GM19351 (cell line): Measurements from ENCODE around the gene GUK1.
"Not testable (repeated sequence)": the region's sequence is repeated elsewhere in the genome, so short reads cannot be mapped to it uniquely, and the experiment has no call there.

ENCODE experiments used
- ATAC-seq: cut with Tn5 transposase; IDR thresholded peaks from one replicate; pipeline ENCODE4 v1.9.1; 2021; ENCODE audit warnings: mild to moderate bottlenecking, moderate library complexity; ENCODE audit not compliant: unreplicated experiment

The GUK1 gene

DNA sequence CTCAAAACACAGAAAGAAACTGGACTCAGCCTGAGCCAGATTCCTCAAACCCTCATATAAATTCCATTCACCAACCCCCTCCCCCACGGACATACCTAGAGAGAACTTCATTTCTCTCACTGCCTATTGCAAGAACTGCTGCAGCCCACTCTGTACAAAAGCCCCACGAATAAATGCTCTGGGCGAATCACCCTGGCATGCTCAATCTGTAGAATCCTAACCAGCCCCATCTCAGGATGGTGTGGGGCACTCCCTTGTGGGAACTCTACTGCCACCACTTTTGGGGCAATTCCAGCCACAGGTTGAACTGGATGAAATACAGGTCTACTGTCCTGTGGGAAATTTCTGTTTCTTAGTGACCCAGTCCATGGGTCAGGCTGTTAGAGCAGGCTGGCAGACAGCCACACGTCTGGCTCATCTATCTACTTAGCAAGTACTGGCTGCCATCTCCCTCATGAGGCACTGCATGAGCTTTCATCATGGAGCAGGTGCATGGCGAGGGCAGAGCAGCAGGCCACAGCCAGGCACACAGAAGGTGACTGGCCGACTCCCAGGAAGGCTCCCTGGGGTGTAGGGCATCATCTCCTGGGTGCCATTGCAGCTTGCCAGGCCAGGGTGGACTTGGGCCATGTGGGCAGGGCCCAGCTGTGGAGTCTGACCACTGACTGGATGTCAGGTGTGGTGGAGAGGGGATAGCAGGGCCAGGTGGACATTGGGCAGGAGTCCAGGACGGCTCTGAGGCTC lies 35.4 kb upstream of the GUK1 start:
- no peak for ATAC-seq

DNA sequence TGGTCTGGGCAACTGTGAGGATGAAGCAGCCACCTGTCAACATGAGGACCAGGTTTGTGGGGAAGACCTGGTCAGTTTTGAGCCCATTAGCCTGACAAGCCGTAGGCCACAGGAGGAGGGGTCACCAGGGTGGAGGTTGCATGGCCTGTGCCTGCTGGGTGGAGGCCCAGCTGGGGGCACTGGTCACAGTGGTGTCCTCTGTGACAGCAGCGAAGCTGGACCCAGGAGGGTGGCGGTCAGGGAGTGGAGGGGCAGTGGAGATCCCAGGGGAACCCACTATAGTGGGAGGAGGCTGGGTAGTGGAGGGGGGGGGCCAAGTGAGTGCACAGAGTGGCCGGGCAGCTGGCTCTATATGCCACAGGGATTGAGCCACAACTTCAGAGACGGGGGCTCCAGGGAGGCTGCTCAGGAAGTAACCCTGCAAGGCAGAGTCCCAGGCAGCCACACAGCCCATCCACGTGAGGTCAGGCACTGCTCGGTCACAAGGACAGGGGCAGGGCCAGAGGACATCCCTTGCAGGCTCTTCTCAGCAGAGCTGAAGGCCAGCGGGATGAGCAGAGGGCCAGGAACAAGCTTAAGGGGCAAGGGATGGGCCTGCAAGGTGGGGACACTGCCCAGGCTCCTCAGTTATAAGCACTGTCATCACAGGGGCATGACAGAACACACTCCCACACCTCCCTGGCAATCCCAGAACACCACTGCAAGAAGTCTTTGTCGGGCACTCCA lies 34.6 kb upstream of the GUK1 start:
- no peak for ATAC-seq

DNA sequence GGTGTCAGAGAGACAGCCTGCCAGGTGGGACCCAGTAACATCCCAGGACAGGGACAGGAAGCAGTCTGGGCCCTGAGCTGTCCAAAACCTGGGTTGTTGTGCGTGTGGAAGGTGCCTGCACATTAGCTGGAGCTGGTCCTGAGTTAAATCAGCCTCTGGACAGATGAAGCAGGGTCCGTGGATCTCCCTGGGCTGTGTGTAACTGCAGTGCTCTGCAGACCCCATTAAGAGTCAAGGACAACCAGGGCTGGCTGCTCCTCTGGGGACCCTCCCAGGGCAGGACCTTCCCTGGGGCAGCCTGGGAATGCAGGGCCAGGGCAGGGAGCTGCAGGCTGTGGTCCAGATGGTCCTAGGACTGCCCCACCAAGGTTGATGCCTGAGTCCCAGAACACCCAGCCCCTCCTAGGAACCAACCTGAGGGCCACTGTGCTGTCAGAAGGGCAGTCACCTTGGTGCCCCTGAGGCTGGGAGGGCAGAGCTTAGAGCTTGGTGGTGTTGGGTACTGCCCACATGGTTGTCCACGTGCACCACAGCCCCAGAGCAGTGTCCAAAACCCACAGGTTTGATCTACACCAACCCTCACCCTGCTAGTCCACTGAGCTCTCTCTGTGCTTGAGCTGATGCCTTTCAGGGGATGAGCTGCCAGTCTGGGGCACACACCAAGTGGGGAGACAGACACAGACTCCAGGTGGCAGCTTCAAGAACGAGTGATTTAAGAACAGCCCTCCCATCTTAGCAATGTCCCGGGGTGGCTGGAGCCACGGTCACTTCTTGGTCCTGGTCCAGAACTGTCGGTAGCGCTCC lies 33.9 kb upstream of the GUK1 start:
- no peak for ATAC-seq

DNA sequence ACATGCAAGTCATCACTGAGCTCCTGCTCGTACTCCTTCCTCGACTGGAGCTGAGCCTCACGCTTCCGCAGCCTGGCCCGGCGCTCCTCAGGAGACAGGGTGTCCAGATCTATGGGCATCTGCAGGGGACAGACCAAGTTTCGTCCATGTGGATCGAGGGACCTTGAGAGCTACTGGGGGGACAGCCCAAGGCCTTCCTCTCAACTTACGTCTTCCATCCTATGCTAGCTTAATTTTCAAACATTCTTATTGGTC lies 33.4 kb upstream of the GUK1 start:
- ATAC-seq = no peak

DNA sequence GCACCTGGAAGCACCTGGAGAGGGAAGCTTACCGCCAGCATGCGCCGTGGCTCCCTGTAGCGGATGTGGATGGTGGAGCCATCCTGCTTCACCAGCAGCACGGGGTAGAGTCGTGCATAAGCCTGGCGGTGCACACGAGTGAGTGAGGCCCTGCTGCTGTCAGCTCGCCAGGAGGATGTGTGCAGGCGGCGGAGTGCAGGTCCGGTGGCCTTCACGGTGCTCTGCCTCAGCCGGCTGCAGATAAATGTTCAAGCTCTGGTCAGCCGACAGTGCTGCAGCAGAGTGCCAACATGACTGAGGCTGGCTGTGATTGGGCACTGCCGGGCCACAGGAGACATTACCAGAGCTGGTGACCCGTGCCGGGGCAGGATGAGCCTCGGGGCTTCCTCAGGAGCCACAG lies 32.4 kb upstream of the GUK1 start:
- ATAC-seq = no peak

DNA sequence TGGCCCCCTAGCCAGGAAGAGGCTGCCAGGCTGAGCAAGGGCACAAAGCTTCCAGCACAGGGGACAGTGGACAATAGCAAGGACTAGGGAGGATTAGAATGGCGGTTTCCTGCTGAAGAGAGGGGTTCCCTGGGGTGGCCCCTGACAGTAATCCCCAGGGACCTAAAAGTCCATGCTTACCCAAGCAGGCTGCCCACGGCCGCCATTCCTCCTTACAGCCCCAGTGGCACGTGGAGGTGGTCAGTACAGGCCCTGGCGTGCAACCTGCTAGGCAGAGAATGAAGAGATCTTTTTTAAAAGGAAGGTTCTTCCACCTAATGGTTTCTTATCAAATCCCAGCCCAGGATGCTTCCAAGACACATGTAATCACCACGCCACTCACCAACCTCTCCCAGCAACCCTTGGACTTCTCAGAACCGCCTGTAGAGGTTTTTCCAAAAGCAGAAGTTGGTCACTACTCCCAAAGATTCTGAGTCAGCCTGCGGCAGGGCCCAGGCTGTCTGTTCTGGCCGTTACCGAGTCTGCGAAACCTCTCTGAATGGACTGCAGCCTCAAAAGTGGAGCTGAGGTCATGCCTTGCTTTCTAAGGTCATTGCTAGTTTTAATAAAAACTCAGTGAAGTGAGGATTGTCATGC lies 31.9 kb upstream of the GUK1 start:
- ATAC-seq = no peak

DNA sequence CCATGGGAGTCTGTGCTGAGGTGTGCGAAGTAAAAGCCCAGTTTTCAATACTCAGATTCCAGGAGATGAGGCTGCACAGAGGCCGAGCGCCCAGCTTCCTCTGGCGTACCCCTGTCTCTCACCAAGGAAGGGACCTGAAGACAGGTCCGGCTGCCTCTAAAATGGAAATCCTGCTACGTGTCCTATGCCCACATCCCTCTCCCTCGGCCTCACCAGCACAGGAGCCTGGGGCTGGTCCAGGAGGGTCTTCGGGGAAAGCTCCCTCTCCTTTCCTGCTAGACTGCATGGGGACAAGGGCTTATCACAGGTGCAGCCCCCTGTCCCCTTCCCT lies 31.4 kb upstream of the GUK1 start:
- no peak for ATAC-seq

DNA sequence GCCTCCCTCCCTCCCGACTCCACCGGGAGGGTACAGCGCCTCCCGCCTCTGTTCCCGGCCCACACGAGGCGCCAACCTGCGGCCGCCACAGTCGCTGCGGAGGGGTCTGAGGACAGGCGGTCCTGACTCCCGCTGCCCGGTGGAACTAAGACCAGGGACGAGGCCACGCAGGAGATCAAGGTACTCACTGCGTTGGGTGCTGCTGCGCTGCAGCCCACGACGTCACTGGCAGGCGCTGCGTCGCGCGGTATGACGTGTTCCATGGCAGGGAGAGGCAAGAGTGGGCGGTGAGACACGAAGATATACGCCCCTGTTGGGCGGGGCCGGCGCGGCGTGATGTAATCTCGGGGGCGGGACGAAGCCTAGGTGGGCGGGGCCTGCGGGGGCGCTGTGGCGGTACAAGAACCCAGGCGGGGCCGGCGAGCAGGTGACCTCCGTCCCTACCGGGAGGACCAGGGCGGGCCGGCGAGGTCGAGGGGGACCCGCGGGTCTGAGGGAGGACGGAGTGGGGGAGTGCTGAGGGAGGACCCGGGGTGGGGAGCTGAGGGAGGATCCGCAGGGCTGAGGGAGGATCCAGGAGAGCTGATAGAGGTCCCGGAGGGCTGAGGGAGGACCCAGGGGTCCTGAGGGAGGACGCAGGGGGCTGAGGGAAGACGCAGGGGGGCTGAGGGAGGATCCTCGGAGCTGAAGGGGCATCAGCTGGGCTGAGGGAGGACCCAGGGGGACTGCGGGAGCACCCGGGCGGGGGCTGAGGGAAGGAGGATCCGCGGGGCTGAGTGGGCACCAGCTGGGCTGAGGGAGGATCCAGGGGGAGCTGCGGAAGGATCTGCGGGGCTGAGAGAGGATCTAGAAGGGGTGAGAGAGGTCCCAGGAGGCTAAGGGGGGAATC lies 30.8 kb upstream of the GUK1 start, which contains the start of gene MRPL55:
Gene MRPL55, minus strand, starts transcription at position 227 of the 889 bp plus-strand sequence. CDS start 1,039 bp downstream, outside the sequence.
- peak; percentile 88 for ATAC-seq

DNA sequence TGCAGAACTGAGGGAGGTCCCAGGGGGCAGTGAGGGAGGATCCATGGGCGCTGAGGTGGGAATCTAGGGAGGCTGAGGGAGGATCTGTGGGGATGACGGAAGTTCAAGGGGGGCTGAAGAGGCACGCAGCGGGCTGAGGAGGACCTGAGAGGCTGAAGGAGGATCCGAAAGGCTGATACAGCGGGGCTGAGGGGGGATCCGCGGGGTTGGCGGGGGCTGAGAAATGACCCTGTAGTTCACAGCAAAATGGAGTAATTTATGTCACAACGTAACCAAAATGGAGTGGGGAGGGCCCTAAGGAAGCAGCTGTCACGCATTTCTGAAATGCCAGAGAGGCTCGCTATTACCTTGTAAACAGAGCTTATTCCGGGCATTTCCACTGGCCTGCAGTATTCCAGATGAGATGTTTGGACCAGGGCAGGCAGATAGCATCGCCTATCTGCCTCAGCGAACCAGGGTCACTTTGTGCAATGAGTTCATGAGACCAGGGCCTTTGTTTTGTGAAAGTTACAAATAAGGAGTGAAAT lies 30.1 kb upstream of the GUK1 start:
- no peak for ATAC-seq

DNA sequence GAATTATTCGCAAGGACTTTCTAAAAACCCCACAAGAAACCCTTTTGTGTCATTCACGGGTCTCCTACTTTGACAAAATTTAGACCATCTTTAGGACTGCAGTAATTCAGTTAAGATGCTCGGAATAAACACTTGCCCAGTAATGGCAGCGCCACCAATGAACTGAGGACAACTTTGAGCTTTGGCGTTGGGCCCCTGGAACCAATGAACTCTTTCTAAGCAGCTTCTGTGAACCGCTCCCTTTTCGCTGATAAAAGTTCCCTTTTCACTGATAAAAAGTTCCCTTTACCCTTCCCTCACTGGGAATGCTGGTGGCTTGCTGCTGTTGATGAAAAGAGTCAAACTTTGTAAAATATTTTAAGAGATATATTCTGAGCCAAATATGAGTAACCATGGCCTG lies 29.5 kb upstream of the GUK1 start:
- ATAC-seq = no peak

DNA sequence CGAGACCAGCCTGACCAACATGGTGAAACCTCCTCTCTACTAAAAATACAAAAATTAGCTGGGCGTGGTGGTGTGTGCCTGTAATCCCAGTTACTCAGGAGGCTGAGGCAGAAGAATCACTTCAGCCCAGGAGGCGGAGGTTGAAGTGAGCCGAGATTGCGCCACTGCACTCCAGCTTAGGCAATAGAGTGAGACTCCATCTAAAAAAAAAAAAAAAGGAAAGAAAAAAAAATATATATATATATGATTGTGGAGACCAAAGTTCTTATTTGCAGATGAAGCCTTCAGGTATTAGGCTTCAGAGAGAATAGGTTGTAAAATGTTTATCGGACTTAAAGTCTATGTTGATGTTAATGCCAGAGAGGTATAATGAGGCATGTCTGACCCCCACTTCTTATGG lies 28.8 kb upstream of the GUK1 start:
- not testable (repeated sequence) for ATAC-seq

DNA sequence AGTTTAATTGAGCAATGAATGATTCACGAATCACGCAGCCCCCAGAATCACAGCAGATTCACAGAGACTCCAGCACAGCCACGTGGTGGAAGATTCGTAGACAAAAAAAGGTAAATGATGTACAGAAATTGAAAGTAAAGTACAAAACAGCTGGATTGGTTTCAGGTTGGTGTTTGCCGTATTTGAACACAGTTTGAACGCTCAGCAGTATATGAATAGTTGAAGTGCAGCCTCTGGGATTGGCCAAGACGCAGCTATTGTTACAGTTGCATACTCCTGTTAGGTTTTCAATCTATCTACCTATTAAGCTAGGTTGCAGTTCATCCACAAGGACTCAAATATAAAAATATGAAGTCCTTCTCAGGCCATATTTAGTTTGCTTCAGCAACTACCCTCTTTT lies 27.9 kb upstream of the GUK1 start:
- ATAC-seq = no peak

DNA sequence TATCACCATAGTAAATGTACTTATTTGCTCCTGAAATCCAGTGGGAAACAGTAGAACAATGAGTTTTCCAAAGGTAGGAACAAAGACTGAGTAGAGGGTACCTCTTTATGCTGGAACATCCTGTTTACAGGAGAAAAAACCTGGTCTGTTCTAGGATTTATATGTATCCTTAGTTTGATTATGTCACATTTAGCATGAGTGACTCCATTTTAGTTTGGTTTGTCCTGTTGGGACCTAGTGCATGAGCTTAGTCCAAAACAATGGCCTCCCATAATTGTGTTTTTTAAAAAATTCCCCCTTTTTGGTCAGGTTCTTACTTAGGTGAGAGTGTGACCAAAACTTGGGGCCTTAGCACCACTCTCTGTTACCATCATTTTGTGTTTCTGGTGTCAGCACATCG lies 27.5 kb upstream of the GUK1 start:
- ATAC-seq = no peak

DNA sequence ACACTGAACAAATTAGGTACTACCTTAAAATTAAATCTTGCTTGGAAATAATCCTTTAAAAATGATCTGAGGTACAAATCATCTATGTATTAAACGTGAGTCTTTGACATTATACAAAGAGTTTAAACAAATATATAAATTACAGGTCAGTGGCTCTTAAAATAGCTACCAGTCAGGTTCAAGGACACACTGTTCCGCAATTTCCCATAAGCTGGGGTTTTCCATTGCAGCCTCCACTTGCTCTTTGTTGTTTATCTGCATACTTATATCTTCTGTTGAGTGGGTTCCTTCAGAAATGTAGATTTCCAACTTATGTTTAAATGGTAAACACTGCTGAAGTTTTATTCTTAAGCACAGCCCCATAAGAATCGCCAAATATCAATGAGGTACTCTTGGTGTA lies 25.3 kb upstream of the GUK1 start:
- ATAC-seq = no peak

DNA sequence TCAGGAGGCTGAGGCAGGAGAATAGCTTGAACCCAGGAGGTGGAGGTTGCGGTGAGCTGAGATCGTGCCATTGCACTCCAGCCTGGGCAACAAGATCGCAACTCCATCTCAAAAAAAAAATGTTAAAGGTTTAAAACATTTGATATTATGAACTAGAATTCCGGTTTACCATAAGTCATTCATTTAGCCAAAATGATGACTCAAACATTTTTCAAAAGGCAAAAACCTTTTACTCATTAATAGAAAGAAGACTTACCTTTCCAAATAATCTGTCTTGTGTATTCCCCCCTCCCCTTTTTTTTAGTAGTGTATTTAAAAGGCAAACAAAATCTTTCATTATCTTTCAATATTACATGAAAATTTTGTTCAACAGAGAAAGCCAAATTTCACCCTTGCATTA lies 22.7 kb upstream of the GUK1 start:
- ATAC-seq = no peak

DNA sequence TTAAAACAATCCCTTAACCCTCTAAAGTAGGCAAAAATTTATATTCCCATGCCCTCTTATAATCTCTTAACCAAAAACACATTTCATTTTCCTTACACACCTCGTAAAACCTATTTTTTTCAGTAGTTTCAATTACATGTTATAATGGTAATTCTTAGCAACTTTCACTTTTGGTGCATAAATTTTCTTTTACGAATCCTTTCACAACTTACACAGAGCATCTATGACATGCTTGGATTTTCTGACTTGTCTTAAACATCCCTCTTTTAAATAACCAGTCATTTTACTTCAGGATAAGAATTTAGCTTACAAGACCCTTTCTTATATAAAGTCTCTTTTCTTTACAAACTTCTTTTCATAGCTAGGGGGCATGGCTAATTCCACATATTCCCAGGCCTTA lies 22.0 kb upstream of the GUK1 start:
- no peak for ATAC-seq

DNA sequence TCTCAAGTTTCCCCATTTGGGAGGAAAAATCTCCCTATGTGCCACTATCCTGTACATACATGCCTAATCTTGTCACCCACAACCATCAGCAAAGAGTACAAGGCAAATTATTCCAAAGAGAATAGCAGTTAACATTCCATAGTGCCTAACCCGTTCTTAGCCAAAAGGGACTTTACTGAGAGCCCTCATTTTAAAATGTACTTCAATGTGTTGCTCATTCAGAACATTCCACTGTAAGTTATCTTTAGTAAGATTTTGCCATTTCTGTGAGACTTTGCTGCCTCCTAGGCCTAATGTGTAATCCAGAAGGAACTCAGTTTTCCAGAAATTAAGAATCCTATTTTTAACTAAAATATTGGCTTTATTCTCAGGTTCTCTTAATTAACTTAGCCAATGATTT lies 19.7 kb upstream of the GUK1 start:
- no peak for ATAC-seq

DNA sequence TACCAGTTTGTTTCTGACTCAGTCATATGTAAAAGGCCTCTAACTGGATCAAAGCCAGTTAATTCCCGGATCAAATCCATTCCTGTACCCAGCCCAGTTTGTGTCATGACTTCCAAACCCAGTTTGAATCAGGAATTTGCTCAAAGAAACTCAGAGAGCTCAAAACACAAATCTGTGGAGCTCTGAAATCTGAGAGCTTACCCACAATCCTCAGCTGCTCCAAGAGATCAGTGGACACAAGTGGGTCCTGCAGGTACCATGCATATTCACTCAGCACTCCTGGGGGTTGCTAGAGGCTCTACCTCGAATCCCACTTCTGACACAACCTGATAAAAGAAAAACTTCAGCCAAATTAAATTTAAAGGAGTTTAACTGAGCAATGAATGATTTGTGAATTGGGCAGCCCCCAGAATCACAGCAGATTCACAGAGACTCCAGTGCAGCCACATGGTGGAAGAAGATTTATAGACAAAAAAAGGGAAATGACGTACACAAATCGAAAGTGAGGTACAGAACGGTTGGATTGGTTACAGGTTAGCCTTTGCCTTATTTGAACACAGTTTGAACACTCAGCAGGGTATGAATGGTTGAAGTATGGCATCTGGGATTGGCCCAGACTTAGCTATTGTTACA lies 19.1 kb upstream of the GUK1 start:
- ATAC-seq = no peak

DNA sequence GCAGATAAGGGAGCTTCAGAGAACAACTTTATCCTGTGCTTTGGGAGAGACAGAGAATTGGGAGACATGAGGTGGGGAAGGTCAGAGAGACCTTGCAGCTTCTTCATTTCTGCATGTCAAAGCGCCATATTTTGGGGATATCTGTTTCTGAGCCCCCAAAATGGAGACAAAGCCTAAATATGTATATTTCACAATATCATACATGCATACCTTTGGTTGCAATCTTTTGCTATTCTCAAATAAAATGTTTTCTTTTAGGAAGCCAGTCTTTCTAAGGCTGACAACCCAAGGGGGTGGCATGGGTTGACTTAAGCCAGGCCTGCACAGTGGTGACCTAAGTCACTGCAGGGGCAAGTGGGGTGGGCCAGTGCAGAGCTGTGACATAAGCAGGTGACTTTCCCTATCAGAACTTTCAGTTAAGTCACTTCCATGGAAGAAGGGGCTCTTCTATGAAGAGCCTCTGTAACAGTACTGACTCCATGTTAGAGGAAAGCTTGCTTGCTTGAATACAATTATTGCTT lies 17.1 kb upstream of the GUK1 start:
- no peak for ATAC-seq

DNA sequence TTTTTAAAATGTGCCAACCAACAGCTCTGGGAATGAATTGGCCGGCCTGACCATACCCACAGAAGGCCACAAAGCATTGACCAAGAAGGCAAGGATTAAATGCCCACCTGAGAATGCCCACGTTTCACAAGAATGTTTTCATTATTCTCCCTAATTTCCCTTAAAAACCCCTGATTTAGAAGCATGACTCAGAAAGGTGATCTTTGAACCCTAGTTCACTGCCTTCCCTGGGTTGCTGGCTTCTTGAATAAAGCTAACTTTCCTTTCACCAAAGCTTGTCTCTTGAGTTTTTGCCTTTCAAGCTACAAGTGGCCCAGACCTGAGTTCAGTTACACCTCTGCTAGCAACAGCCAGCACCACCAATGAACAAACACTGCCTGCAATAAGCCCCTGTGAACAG lies 16.6 kb upstream of the GUK1 start:
- ATAC-seq = no peak
